H9 (cell line): ENCODE measurements around the gene LSM8. TPM values are rescaled to one million over a fixed set of nuclear protein-coding genes. Genes with fewer than 3 reads are reported as not detected.

Experiments
- DNase-seq: peaks from one replicate; pipeline ENCODE4 v3.0.0-alpha.2; 2017
- H2AFZ ChIP-seq: one replicate; pipeline ENCODE4 v1.6.1; 2013; ENCODE audit warnings: mild to moderate bottlenecking, low read length, control low read depth, moderate library complexity
- H2AK5ac ChIP-seq: 2 replicates; pipeline ENCODE4 v1.6.1; 2013; ENCODE audit warnings: low read length, control low read depth, mixed read lengths; ENCODE audit not compliant: insufficient read length
- H2BK120ac ChIP-seq: one replicate; pipeline ENCODE4 v1.6.1; 2013; ENCODE audit warnings: low read depth, mild to moderate bottlenecking, low read length, control low read depth, inconsistent platforms; ENCODE audit not compliant: poor library complexity, severe bottlenecking
- H2BK12ac ChIP-seq: 2 replicates; pipeline ENCODE4 v1.6.1; 2013; ENCODE audit warnings: low read length, control low read depth, mixed read lengths, low read depth; ENCODE audit not compliant: insufficient read length
- H2BK15ac ChIP-seq: 2 replicates; pipeline ENCODE4 v1.6.1; 2013; ENCODE audit warnings: low read depth, low read length, control low read depth
- H2BK20ac ChIP-seq: one replicate; pipeline ENCODE4 v1.6.1; 2013; ENCODE audit warnings: low read depth, mild to moderate bottlenecking, low read length, control low read depth, inconsistent platforms; ENCODE audit not compliant: poor library complexity, severe bottlenecking
- H2BK5ac ChIP-seq: 2 replicates; pipeline ENCODE4 v1.6.1; 2013; ENCODE audit warnings: low read length, control low read depth, mixed read lengths; ENCODE audit not compliant: insufficient read length
- H3K14ac ChIP-seq: 2 replicates; pipeline ENCODE4 v1.6.1; 2013; ENCODE audit warnings: low read length, control low read depth; ENCODE audit not compliant: insufficient read depth
- H3K18ac ChIP-seq: 2 replicates; pipeline ENCODE4 v1.6.1; 2013; ENCODE audit warnings: low read depth, mild to moderate bottlenecking, mixed read lengths, low read length, control low read depth; ENCODE audit not compliant: insufficient read length
- H3K23ac ChIP-seq: 2 replicates; pipeline ENCODE4 v1.6.1; 2013; ENCODE audit warnings: low read length, control low read depth, mixed read lengths, low read depth; ENCODE audit not compliant: insufficient read length
- H3K23me2 ChIP-seq: 2 replicates; pipeline ENCODE4 v1.6.1; 2013; ENCODE audit warnings: low read depth, mild to moderate bottlenecking, mixed read lengths, low read length, control low read depth; ENCODE audit not compliant: insufficient read length, poor library complexity, severe bottlenecking
- H3K27ac ChIP-seq: 2 replicates; pipeline ENCODE4 v1.5.1; 2013; ENCODE audit warnings: low read length, control low read depth, mixed read lengths, low read depth; ENCODE audit not compliant: insufficient read length
- H3K27me3 ChIP-seq: 2 replicates; pipeline ENCODE4 v1.6.1; 2013; ENCODE audit warnings: low read length, control low read depth, inconsistent platforms; ENCODE audit not compliant: insufficient read depth
- H3K4ac ChIP-seq: 2 replicates; pipeline ENCODE4 v1.6.1; 2013; ENCODE audit warnings: low read depth, mild to moderate bottlenecking, control low read depth, inconsistent platforms, low read length, moderate library complexity
- H3K4me1 ChIP-seq: 2 replicates; pipeline ENCODE4 v1.6.1; 2013; ENCODE audit warnings: low read length, control low read depth, inconsistent platforms; ENCODE audit not compliant: insufficient read depth
- H3K4me2 ChIP-seq: 2 replicates; pipeline ENCODE4 v1.6.1; 2013; ENCODE audit warnings: low read length, control low read depth, mixed read lengths; ENCODE audit not compliant: insufficient read length, insufficient read depth
- H3K56ac ChIP-seq: 2 replicates; pipeline ENCODE4 v1.6.1; 2013; ENCODE audit warnings: low read depth, mild to moderate bottlenecking, mixed read lengths, low read length, control low read depth; ENCODE audit not compliant: insufficient read length
- H3K79me1 ChIP-seq: 2 replicates; pipeline ENCODE4 v1.6.1; 2013; ENCODE audit warnings: low read depth, mild to moderate bottlenecking, moderate library complexity, low read length, control low read depth, inconsistent platforms; ENCODE audit not compliant: insufficient read depth, poor library complexity, severe bottlenecking
- H3K79me2 ChIP-seq: 2 replicates; pipeline ENCODE4 v1.6.1; 2013; ENCODE audit warnings: low read length, control low read depth, inconsistent platforms; ENCODE audit not compliant: insufficient read depth
- H3K9ac ChIP-seq: 2 replicates; pipeline ENCODE4 v1.6.1; 2013; ENCODE audit warnings: low read length, control low read depth, mixed read lengths; ENCODE audit not compliant: insufficient read length; ENCODE audit errors: extremely low read depth
- H3K9me3 ChIP-seq: one replicate; pipeline ENCODE4 v1.6.1; 2013; ENCODE audit warnings: low read depth, low read length, inconsistent platforms; ENCODE audit not compliant: control insufficient read depth
- H3T11ph ChIP-seq: one replicate; pipeline ENCODE4 v1.6.1; 2013; ENCODE audit warnings: mild to moderate bottlenecking, low read length, control low read depth, inconsistent platforms
- H4K20me1 ChIP-seq: one replicate; pipeline ENCODE4 v1.6.1; 2013; ENCODE audit not compliant: control insufficient read depth, insufficient read length, insufficient read depth
- H4K5ac ChIP-seq: 2 replicates; pipeline ENCODE4 v1.6.1; 2013; ENCODE audit warnings: low read depth, mild to moderate bottlenecking, mixed read lengths, low read length, control low read depth; ENCODE audit not compliant: insufficient read length
- H4K8ac ChIP-seq: replicated peaks from 2 replicates; pipeline ENCODE4 v1.6.1; 2013; ENCODE audit warnings: low read length, control low read depth, mixed read lengths, low read depth; ENCODE audit not compliant: insufficient read length
- H4K91ac ChIP-seq: 2 replicates; pipeline ENCODE4 v1.6.1; 2013; ENCODE audit warnings: low read depth, mild to moderate bottlenecking, moderate library complexity, mixed read lengths, low read length, control low read depth; ENCODE audit not compliant: insufficient read length
- H3K27ac Mint-ChIP-seq, 3 experiments: 2 replicates in 2 of 3; 3 replicates in 1 of 3; pipeline ENCODE4 v1.8.0; 2020 to 2021; ENCODE audit warnings: mixed read lengths in 3 of 3, mild to moderate bottlenecking in 1 of 3, moderate library complexity in 1 of 3
- H3K27me3 Mint-ChIP-seq: 2 replicates; pipeline ENCODE4 v1.8.0; 2021; ENCODE audit warnings: low read depth, mild to moderate bottlenecking, moderate library complexity, mixed read lengths
- H3K36me3 Mint-ChIP-seq, 3 experiments: 2 replicates in 2 of 3; 3 replicates in 1 of 3; pipeline ENCODE4 v1.8.0; 2020 to 2021; ENCODE audit warnings: low read depth in 3 of 3, mixed read lengths in 3 of 3; ENCODE audit not compliant: insufficient read depth in 1 of 3
- H3K4me1 Mint-ChIP-seq, 2 experiments: 2 replicates each; pipeline ENCODE4 v1.8.0; 2020; ENCODE audit warnings: mixed read lengths in 2 of 2
- H3K4me3 Mint-ChIP-seq, 2 experiments: 2 replicates in 1 of 2; 3 replicates in 1 of 2; pipeline ENCODE4 v1.8.0; 2020 to 2021; ENCODE audit warnings: mild to moderate bottlenecking in 2 of 2, mixed read lengths in 2 of 2, moderate library complexity in 1 of 2
- H3K9me3 Mint-ChIP-seq, 2 experiments: 2 replicates in 1 of 2; 3 replicates in 1 of 2; pipeline ENCODE4 v1.8.0; 2020; ENCODE audit warnings: mild to moderate bottlenecking in 2 of 2, mixed read lengths in 2 of 2, moderate library complexity in 1 of 2
- CTCF ChIP-seq: fragments of 200-600 bp; sonication (generic); conservative IDR thresholded peaks from 3 replicates; pipeline ENCODE4 v1.8.0; 2021; ENCODE audit warnings: antibody characterized with exemption, mild to moderate bottlenecking
- WGBS: extraction: QIAGEN DNeasy Blood & Tissue Kit; methylation state at CpG from one replicate; pipeline ENCODE4 v1.1.7; 2013; ENCODE audit warnings: missing lambda C conversion rate, low lambda C conversion rate, mixed read lengths; ENCODE audit not compliant: insufficient read length; ENCODE audit errors: extremely low coverage; 5-methylcytosine and 5-hydroxymethylcytosine counted together
- total RNA-seq: library from RNA; stranded (reverse); gene quantifications from 2 replicates; pipeline ENCODE4 v1.2.1, GENCODE V29; 2021

The LSM8 gene
- total RNA-seq, 1 experiment from 2014 or later = 51.8 TPM

- H4K91ac ChIP-seq = no peak overlapping the region
- no peak overlapping the region for H4K8ac ChIP-seq
- no peak overlapping the region for H3K27ac ChIP-seq
- H2BK12ac ChIP-seq = no peak overlapping the region
- H3K4me1 ChIP-seq = no peaks in the 10 kb centered on the region
- no peak overlapping the region for H4K5ac ChIP-seq
- H2BK20ac ChIP-seq = no peak overlapping the region
- no peak overlapping the region for H3K14ac ChIP-seq
- no peak for DNase-seq
- H3K56ac ChIP-seq = no peak overlapping the region
- no peak for TF ChIP-seq CTCF
- no CpG with 5 or more reads among the region's 1 CpG for WGBS
- no peak overlapping the region for H3K18ac ChIP-seq
- H3K9ac ChIP-seq = no peak overlapping the region
- H3K27me3 ChIP-seq = no peaks in the 10 kb centered on the region
- Mint-ChIP-seq H3K27me3 (no peaks in the 10 kb centered on the region), H3K4me1 (no peaks in the 10 kb centered on the region), H3K27ac (no peak overlapping the region), H3K36me3 (no peaks in the 10 kb centered on the region), H3K9me3 (no peaks in the 10 kb centered on the region), H3K4me3 (no peak overlapping the region)
- H3K79me1 ChIP-seq = no peaks in the 10 kb centered on the region
- H3K79me2 ChIP-seq = no peaks in the 10 kb centered on the region
- no peak overlapping the region for H2BK15ac ChIP-seq
- H3K9me3 ChIP-seq = no peaks in the 10 kb centered on the region
- no peak overlapping the region for H3K4me2 ChIP-seq
- H2AFZ ChIP-seq = no peak overlapping the region
- no peak overlapping the region for H2BK5ac ChIP-seq
- H2BK120ac ChIP-seq = no peak overlapping the region
- H3T11ph ChIP-seq = no peak overlapping the region
- H4K20me1 ChIP-seq = no peaks in the 10 kb centered on the region
- H3K23ac ChIP-seq = no peak overlapping the region
- no peak overlapping the region for H3K4ac ChIP-seq
- H3K23me2 ChIP-seq = no peaks in the 10 kb centered on the region
- H2AK5ac ChIP-seq = no peak overlapping the region
These were observed 33.3 kb downstream of the LSM8 start for GRCh38 chr7:118217210-118217619.
